Astrocyte (in vitro differentiated cells and primary cell): ENCODE data around the gene ELMOD3. TPM values are rescaled to one million over a fixed set of nuclear protein-coding genes. Genes with fewer than 3 reads are reported as not detected.

ENCODE experiments used
- DNase-seq: peaks from one replicate; pipeline ENCODE4 v3.0.0-alpha.2; 2010; ENCODE audit warnings: low read depth
- FAIRE-seq: peaks from 2 replicates; lab custom pipeline; 2011; peaks lifted over from hg19 to GRCh38; lab: Jason Lieb, UNC
- H2AFZ ChIP-seq: 2 replicates; pipeline ENCODE4 v1.6.0; 2012; ENCODE audit warnings: low read depth, low read length, inconsistent platforms
- H3K27ac ChIP-seq: 2 replicates; pipeline ENCODE4 v1.5.1; 2011; ENCODE audit warnings: low read depth, low read length, inconsistent platforms
- H3K27me3 ChIP-seq: 2 replicates; pipeline ENCODE4 v1.6.0; 2011; ENCODE audit warnings: low read length, inconsistent platforms; ENCODE audit not compliant: insufficient read depth
- H3K36me3 ChIP-seq: 2 replicates; pipeline ENCODE4 v1.5.1; 2011; ENCODE audit warnings: low read length, inconsistent platforms; ENCODE audit not compliant: insufficient read depth
- H3K4me1 ChIP-seq: 2 replicates; pipeline ENCODE4 v1.5.1; 2011; ENCODE audit warnings: low read length, inconsistent platforms; ENCODE audit not compliant: insufficient read depth
- H3K4me2 ChIP-seq: 2 replicates; pipeline ENCODE4 v1.6.0; 2012; ENCODE audit warnings: low read length, inconsistent platforms
- H3K4me3 ChIP-seq: 2 replicates; pipeline ENCODE4 v1.5.1; 2011; ENCODE audit warnings: low read depth, mild to moderate bottlenecking, low read length, inconsistent platforms; ENCODE audit not compliant: insufficient read depth
- H3K79me2 ChIP-seq: 2 replicates; pipeline ENCODE4 v1.6.0; 2012; ENCODE audit warnings: mild to moderate bottlenecking, low read length, inconsistent platforms; ENCODE audit not compliant: insufficient read depth
- H3K9ac ChIP-seq: 2 replicates; pipeline ENCODE4 v1.6.0; 2012; ENCODE audit warnings: mild to moderate bottlenecking, low read length, inconsistent platforms
- H3K9me3 ChIP-seq: 2 replicates; pipeline ENCODE4 v1.5.1; 2012; ENCODE audit warnings: low read depth, mild to moderate bottlenecking, low read length, inconsistent platforms; ENCODE audit not compliant: insufficient read depth
- H4K20me1 ChIP-seq: 2 replicates; pipeline ENCODE4 v1.6.0; 2012; ENCODE audit warnings: low read length, inconsistent platforms; ENCODE audit not compliant: insufficient read depth
- H3K27ac Mint-ChIP-seq: one replicate; pipeline ENCODE4 v1.8.0; 2021; ENCODE audit warnings: mild to moderate bottlenecking, mixed read lengths; ENCODE audit not compliant: unreplicated experiment
- H3K27me3 Mint-ChIP-seq: one replicate; pipeline ENCODE4 v1.8.0; 2021; ENCODE audit warnings: low read depth, mixed read lengths; ENCODE audit not compliant: unreplicated experiment
- H3K36me3 Mint-ChIP-seq: one replicate; pipeline ENCODE4 v1.8.0; 2021; ENCODE audit warnings: low read depth, mixed read lengths; ENCODE audit not compliant: unreplicated experiment
- H3K4me1 Mint-ChIP-seq: one replicate; pipeline ENCODE4 v1.8.0; 2021; ENCODE audit warnings: low read depth, mixed read lengths; ENCODE audit not compliant: unreplicated experiment
- H3K4me3 Mint-ChIP-seq: one replicate; pipeline ENCODE4 v1.8.0; 2021; ENCODE audit warnings: mild to moderate bottlenecking, moderate library complexity, mixed read lengths; ENCODE audit not compliant: unreplicated experiment
- H3K9me3 Mint-ChIP-seq: one replicate; pipeline ENCODE4 v1.8.0; 2021; ENCODE audit warnings: mild to moderate bottlenecking, mixed read lengths; ENCODE audit not compliant: unreplicated experiment
- CTCF ChIP-seq: IDR thresholded peaks from 2 replicates; pipeline ENCODE4 v1.5.1; 2011; ENCODE audit warnings: low read depth, mild to moderate bottlenecking, inconsistent platforms, low read length, moderate library complexity; ENCODE audit not compliant: insufficient read depth
- EZH2 ChIP-seq: IDR thresholded peaks from 2 replicates; pipeline ENCODE4 v1.6.1; 2012; ENCODE audit warnings: mild to moderate bottlenecking, low read length, inconsistent platforms; ENCODE audit not compliant: insufficient read depth
- total RNA-seq: library from RNA; stranded (reverse); gene quantifications from 2 replicates; pipeline ENCODE4 v1.2.1, GENCODE V29; 2021

ELMOD3 gene
- total RNA-seq, 1 donor from 2014 or later, result 11.7 TPM

GRCh38 chr2:85431570-85432205 lies 77.1 kb downstream of the ELMOD3 start:
- H3K9ac ChIP-seq, result no peak overlapping the region

GRCh38 chr2:85433511-85434089 lies 79.0 kb downstream of the ELMOD3 start:
- peak overlapping the region; percentile 23 for H2AFZ ChIP-seq
- no peak for FAIRE-seq
- no peak overlapping the region for H3K4me3 ChIP-seq

More at GRCh38 chr2:85431570-85432205, 77.1 kb downstream of the ELMOD3 start:
- H3K79me2 ChIP-seq, result no peaks in the 10 kb centered on the region
- no peak overlapping the region for H3K27ac ChIP-seq
- H3K27me3 Mint-ChIP-seq, result peaks cover 3% of the 10 kb centered on the region
- no peak overlapping the region for H3K4me2 ChIP-seq
- peak overlapping the region; percentile 56 for H2AFZ ChIP-seq
- no peaks in the 10 kb centered on the region for H3K9me3 ChIP-seq
- no peaks in the 10 kb centered on the region for H3K27me3 ChIP-seq
- no peaks in the 10 kb centered on the region for H3K36me3 ChIP-seq
- peaks cover 2% of the 10 kb centered on the region for H3K36me3 Mint-ChIP-seq
- FAIRE-seq (no peak), DNase-seq (no peak)
- H3K4me3 ChIP-seq, result no peak overlapping the region
- H3K27ac Mint-ChIP-seq, result peak overlapping the region; percentile 62
- TF ChIP-seq CTCF (no peak), EZH2 (no peak)
- H3K9me3 Mint-ChIP-seq, result no peaks in the 10 kb centered on the region
- H3K4me3 Mint-ChIP-seq, result no peak overlapping the region
- H4K20me1 ChIP-seq, result no peaks in the 10 kb centered on the region
- H3K4me1 ChIP-seq, result peaks cover 12% of the 10 kb centered on the region
- peaks cover 6% of the 10 kb centered on the region for H3K4me1 Mint-ChIP-seq

More at GRCh38 chr2:85433511-85434089, 79.0 kb downstream of the ELMOD3 start:
- Histone ChIP-seq H3K27me3 (no peaks in the 10 kb centered on the region), H3K27ac (no peak overlapping the region), H3K4me2 (no peak overlapping the region), H3K4me1 (peaks cover 26% of the 10 kb centered on the region), H4K20me1 (no peaks in the 10 kb centered on the region), H3K79me2 (no peaks in the 10 kb centered on the region), H3K9me3 (no peaks in the 10 kb centered on the region), H3K36me3 (no peaks in the 10 kb centered on the region), H3K9ac (peak overlapping the region; percentile 10)
- Mint-ChIP-seq H3K36me3 (peaks cover 2% of the 10 kb centered on the region), H3K27ac (no peak overlapping the region), H3K9me3 (no peaks in the 10 kb centered on the region), H3K4me3 (no peak overlapping the region), H3K27me3 (peaks cover 2% of the 10 kb centered on the region), H3K4me1 (peaks cover 9% of the 10 kb centered on the region)
- TF ChIP-seq CTCF, result no peak
- peak; percentile 90 for DNase-seq
